GM23338 (cell line): Measurements from ENCODE around the gene IQGAP2. TPM values are rescaled to one million over a fixed set of nuclear protein-coding genes. Genes with fewer than 3 reads are reported as not detected.

Experiments used
- ATAC-seq: fragments of 200-7000 bp; cut with Tn5 transposase; 3 replicates; pipeline ENCODE4 v1.9.1; 2020
- DNase-seq: peaks from one replicate; pipeline ENCODE4 v3.0.0-alpha.2; 2015; ENCODE audit warnings: low spot score
- H2AFZ ChIP-seq: fragments of 200-600 bp; sonication (generic); 2 replicates; pipeline ENCODE4 v1.8.0; 2016; ENCODE audit warnings: antibody characterized with exemption, mild to moderate bottlenecking, moderate library complexity
- H3F3A ChIP-seq: fragments of 200-600 bp; sonication (generic); replicated peaks from 2 replicates; pipeline ENCODE4 v1.8.0; 2017; ENCODE audit warnings: antibody characterized with exemption, mixed run types, low read depth
- H3K27ac ChIP-seq: fragments of 200-600 bp; sonication (generic); 2 replicates; pipeline ENCODE4 v1.6.1; 2016; ENCODE audit warnings: low read depth
- H3K27me3 ChIP-seq: fragments of 200-600 bp; sonication (generic); 2 replicates; pipeline ENCODE4 v1.8.0; 2016; ENCODE audit warnings: mild to moderate bottlenecking, mixed run types, moderate library complexity; ENCODE audit not compliant: insufficient read depth
- H3K36me3 ChIP-seq: fragments of 200-600 bp; sonication (generic); 2 replicates; pipeline ENCODE4 v1.8.0; 2016; ENCODE audit warnings: mild to moderate bottlenecking; ENCODE audit not compliant: insufficient read depth
- H3K4me1 ChIP-seq: fragments of 200-600 bp; sonication (generic); 2 replicates; pipeline ENCODE4 v1.8.0; 2016; ENCODE audit warnings: mild to moderate bottlenecking, moderate library complexity; ENCODE audit not compliant: insufficient read depth
- H3K4me2 ChIP-seq: fragments of 200-600 bp; sonication (generic); 2 replicates; pipeline ENCODE4 v1.7.1; 2017; ENCODE audit warnings: mixed run types
- H3K4me3 ChIP-seq: fragments of 200-600 bp; sonication (generic); 2 replicates; pipeline ENCODE4 v1.6.1; 2016; ENCODE audit warnings: mixed run types
- H3K79me2 ChIP-seq: fragments of 200-600 bp; sonication (generic); replicated peaks from 2 replicates; pipeline ENCODE4 v1.8.0; 2017; ENCODE audit warnings: mild to moderate bottlenecking; ENCODE audit not compliant: insufficient read depth
- H3K9me2 ChIP-seq: fragments of 200-600 bp; sonication (generic); 2 replicates; pipeline ENCODE4 v1.8.0; 2017; ENCODE audit not compliant: insufficient read depth
- H4K20me1 ChIP-seq: fragments of 200-600 bp; sonication (generic); replicated peaks from 2 replicates; pipeline ENCODE4 v1.8.0; 2017; ENCODE audit warnings: mild to moderate bottlenecking; ENCODE audit not compliant: insufficient read depth
- H3K27ac Mint-ChIP-seq: 2 replicates; pipeline ENCODE4 v1.8.0; 2020; ENCODE audit warnings: inconsistent platforms, mild to moderate bottlenecking, moderate library complexity, mixed read lengths
- H3K27me3 Mint-ChIP-seq: 3 replicates; pipeline ENCODE4 v1.8.0; 2022; ENCODE audit warnings: low read depth, mild to moderate bottlenecking, moderate library complexity, mixed read lengths, inconsistent platforms; ENCODE audit not compliant: insufficient read depth, poor library complexity
- H3K36me3 Mint-ChIP-seq: 3 replicates; pipeline ENCODE4 v1.8.0; 2021; ENCODE audit warnings: low read depth, mild to moderate bottlenecking, inconsistent platforms, moderate library complexity, mixed read lengths
- H3K4me1 Mint-ChIP-seq: 3 replicates; pipeline ENCODE4 v1.8.0; 2020; ENCODE audit warnings: mild to moderate bottlenecking, inconsistent platforms, mixed read lengths
- H3K4me3 Mint-ChIP-seq: 3 replicates; pipeline ENCODE4 v1.8.0; 2021; ENCODE audit warnings: moderate library complexity, mild to moderate bottlenecking, inconsistent platforms, mixed read lengths
- H3K9me3 Mint-ChIP-seq: 3 replicates; pipeline ENCODE4 v1.8.0; 2020; ENCODE audit warnings: moderate library complexity, mild to moderate bottlenecking, inconsistent platforms, mixed read lengths
- CREB1 ChIP-seq: fragments of 250-450 bp; sonication (Bioruptor Pico); IDR thresholded peaks from 2 replicates; pipeline ENCODE4 v1.5.0; 2020; ENCODE audit warnings: low read depth, mild to moderate bottlenecking, moderate library complexity
- ETS1 ChIP-seq: IDR thresholded peaks from 2 replicates; pipeline ENCODE4 v1.6.1; 2016; ENCODE audit warnings: antibody characterized with exemption
- EZH2 ChIP-seq: fragments of 200-600 bp; sonication (generic); IDR thresholded peaks from one replicate; pipeline ENCODE4 v1.8.0; 2017; ENCODE audit warnings: antibody characterized with exemption, mild to moderate bottlenecking, low read depth; ENCODE audit not compliant: unreplicated experiment
- EZH2phosphoT487 ChIP-seq: fragments of 200-600 bp; sonication (generic); IDR thresholded peaks from one replicate; pipeline ENCODE4 v1.8.1; 2018; ENCODE audit warnings: antibody characterized with exemption; ENCODE audit not compliant: unreplicated experiment
- JUNB ChIP-seq: IDR thresholded peaks from one replicate; pipeline ENCODE4 v1.6.1; 2016; ENCODE audit warnings: antibody characterized with exemption; ENCODE audit not compliant: unreplicated experiment
- NANOG ChIP-seq: IDR thresholded peaks from 2 replicates; pipeline ENCODE4 v1.6.1; 2016; ENCODE audit warnings: antibody characterized with exemption, borderline replicate concordance
- POLR2AphosphoS5 ChIP-seq: IDR thresholded peaks from 2 replicates; pipeline ENCODE4 v1.6.1; 2016; ENCODE audit warnings: antibody characterized with exemption, low read depth
- REST ChIP-seq: IDR thresholded peaks from one replicate; pipeline ENCODE4 v1.6.1; 2018; ENCODE audit warnings: antibody characterized with exemption; ENCODE audit not compliant: unreplicated experiment
- STAT1 ChIP-seq: IDR thresholded peaks from one replicate; pipeline ENCODE4 v1.6.1; 2016; ENCODE audit warnings: antibody characterized with exemption; ENCODE audit not compliant: unreplicated experiment
- ZNF114 ChIP-seq: fragments of 250-450 bp; sonication (Bioruptor Pico); IDR thresholded peaks from 2 replicates; pipeline ENCODE4 v1.5.0; 2020; ENCODE audit warnings: mild to moderate bottlenecking, moderate library complexity
- ZNF331 ChIP-seq: fragments of 250-450 bp; sonication (Bioruptor Pico); IDR thresholded peaks from 2 replicates; pipeline ENCODE4 v1.5.0; 2020; ENCODE audit warnings: low read depth, mild to moderate bottlenecking, moderate library complexity
- ZNF462 ChIP-seq: fragments of 250-450 bp; sonication (Bioruptor Pico); IDR thresholded peaks from 2 replicates; pipeline ENCODE4 v1.5.0; 2020; ENCODE audit warnings: mild to moderate bottlenecking, moderate library complexity
- polyA plus RNA-seq: library from polyadenylated mRNA; unstranded; fragments of >200 nt; fragmentation: Nextera tagmentation; extraction: Ambion mirVana; gene quantifications from 2 replicates; pipeline ENCODE4 v1.2.1, GENCODE V29; 2016
- total RNA-seq: library from RNA; depleted of rRNA; stranded (reverse); fragments of >200 nt; shearing (Covaris generic); gene quantifications from 2 replicates; pipeline ENCODE4 v1.2.3, GENCODE V29; 2014
- TF ChIP-seq, protein P1 (sequence below), 2 experiments: fragments of 200-600 bp in 1 of 2; sonication (generic) in 1 of 2; conservative IDR thresholded peaks; 2 replicates each; pipeline versions ENCODE4 v1.5.1 to v1.6.1; 2016 to 2017; ENCODE audit warnings: antibody characterized with exemption in 2 of 2, low read depth in 2 of 2, mild to moderate bottlenecking in 2 of 2, moderate library complexity in 1 of 2

The IQGAP2 gene
- total and polyA plus RNA-seq, 2 experiments from 2014 or later, result 60.0 to 86.5 TPM

DNA sequence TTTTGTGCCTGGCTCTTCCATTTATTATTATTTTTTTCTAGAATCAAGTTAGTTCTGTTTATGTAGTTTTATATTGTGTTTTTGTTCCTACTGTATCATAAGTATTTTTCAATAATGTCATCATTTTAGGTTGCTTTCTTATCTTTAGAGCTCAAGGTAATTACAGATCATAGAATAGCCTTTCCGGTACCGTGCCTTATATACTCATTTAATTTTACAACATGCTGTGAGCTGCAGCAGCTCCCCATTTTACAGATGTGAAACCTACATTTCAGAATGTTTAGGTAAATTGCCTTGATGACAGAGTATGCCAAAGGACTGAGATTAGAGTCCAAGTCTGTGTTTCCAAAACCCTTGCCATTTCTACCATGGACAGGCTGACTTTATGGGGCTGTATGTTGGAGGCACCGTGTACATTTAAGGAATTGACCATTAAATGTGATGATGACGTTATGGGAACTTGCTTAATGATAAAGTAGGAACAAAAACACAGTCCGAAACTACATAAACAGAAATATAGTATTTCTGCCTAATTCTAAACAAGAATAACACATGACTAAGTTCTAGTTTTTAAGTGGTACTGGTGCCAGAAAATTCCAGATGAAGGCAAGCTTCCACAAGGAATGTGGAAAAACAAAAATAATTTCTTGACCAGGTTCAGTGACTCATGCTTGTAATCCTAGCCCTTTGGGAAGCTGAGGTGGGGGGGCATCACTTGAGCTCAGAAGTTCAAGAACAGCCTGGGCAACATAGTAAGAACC, 97.7 kb downstream of the IQGAP2 start:
- Histone ChIP-seq H3K79me2 (0 out of 2 replicates have a peak, but pooled peaks cover 6% of the 10 kb centered on the region), H3F3A (0 out of 2 replicates have a peak, but pooled peaks cover 3% of the 10 kb centered on the region), H3K36me3 (no peaks in the 10 kb centered on the region), H2AFZ (no peak overlapping the region), H3K4me1 (peaks cover 57% of the 10 kb centered on the region), H4K20me1 (no peaks in the 10 kb centered on the region), H3K4me3 (no peak overlapping the region), H3K4me2 (no peak overlapping the region), H3K27ac (no peak overlapping the region), H3K9me2 (no peaks in the 10 kb centered on the region), H3K27me3 (no peaks in the 10 kb centered on the region)
- DNase-seq, result no peak
- Mint-ChIP-seq H3K36me3 (peaks cover 3% of the 10 kb centered on the region; the same call in 1 of the 3 replicates), H3K9me3 (peaks cover 2% of the 10 kb centered on the region; the same call in 2 of the 3 replicates), H3K4me1 (peaks cover 62% of the 10 kb centered on the region), H3K27me3 (peaks cover 9% of the 10 kb centered on the region), H3K27ac (no peak overlapping the region), H3K4me3 (no peak overlapping the region)
- TF ChIP-seq POLR2AphosphoS5, result no peak
- no peak for TF ChIP-seq EZH2phosphoT487
- TF ChIP-seq, protein P1, sequence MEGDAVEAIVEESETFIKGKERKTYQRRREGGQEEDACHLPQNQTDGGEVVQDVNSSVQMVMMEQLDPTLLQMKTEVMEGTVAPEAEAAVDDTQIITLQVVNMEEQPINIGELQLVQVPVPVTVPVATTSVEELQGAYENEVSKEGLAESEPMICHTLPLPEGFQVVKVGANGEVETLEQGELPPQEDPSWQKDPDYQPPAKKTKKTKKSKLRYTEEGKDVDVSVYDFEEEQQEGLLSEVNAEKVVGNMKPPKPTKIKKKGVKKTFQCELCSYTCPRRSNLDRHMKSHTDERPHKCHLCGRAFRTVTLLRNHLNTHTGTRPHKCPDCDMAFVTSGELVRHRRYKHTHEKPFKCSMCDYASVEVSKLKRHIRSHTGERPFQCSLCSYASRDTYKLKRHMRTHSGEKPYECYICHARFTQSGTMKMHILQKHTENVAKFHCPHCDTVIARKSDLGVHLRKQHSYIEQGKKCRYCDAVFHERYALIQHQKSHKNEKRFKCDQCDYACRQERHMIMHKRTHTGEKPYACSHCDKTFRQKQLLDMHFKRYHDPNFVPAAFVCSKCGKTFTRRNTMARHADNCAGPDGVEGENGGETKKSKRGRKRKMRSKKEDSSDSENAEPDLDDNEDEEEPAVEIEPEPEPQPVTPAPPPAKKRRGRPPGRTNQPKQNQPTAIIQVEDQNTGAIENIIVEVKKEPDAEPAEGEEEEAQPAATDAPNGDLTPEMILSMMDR (conservative IDR thresholded peaks at IDR 0.05; ENCODE audit: low read depth in 2 of 2), result no peak
- TF ChIP-seq ETS1, result no peak
- TF ChIP-seq JUNB, result no peak
- TF ChIP-seq EZH2, result no peak
- TF ChIP-seq REST, result no peak
- no peak for TF ChIP-seq NANOG
- no peak for TF ChIP-seq CREB1 (CRISPR knock-in tag)
- no peak for TF ChIP-seq STAT1
- TF ChIP-seq ZNF462 (CRISPR knock-in tag), result no peak
- TF ChIP-seq ZNF331 (CRISPR knock-in tag), result no peak
- no peak for TF ChIP-seq ZNF114
- ATAC-seq, result no peak
